UCSD-AML1 (cell line): Measurements from ENCODE around the gene CEP20.

ENCODE experiments used
- DNase-seq: peaks from one replicate; lab custom pipeline; 2025; ENCODE audit not compliant: unreplicated experiment; lab: John Stamatoyannopoulos, UW

CEP20 gene

DNA sequence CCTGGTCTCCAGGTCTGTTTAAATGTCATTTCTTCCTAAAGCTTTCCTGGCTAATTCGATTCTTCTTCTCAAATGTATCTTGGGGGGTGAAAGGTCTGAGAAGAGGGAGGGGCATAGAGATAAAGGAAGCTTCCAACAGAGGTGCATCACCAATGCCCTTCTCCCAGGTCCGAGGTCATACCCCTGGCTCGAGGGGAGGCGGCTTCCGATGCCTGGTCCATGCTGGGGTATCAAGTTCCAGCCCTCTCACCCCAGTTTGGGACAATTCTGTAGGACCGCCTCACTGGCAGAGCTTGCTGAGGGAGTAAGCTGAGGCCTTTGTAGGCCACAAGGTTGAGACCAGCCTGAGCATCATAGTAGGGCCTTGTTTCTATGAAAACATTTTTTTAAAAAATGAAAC lies 10.3 kb upstream of the CEP20 start:
- DNase-seq: no peak

DNA sequence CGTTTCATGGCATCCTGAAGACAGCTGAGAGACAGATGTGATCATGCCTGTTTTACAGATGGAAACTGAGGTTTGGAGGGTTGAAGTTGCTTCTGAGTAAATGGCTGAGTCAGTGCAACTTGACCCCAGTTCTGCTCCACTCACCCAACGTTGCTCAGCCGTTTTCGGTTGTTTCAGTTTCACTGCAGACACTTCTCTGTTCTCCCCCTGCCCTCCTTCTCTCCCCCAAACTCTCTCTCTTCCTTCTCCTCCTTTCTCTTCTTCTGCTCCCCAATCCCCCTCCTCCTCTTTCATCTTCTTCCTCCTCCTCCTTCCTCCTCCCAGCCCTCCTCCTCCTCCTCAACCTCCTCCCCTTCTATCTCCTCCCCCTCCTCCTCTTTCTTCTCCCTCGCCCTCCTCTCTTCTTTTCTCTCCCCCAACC lies 9.4 kb upstream of the CEP20 start:
- no peak for DNase-seq

DNA sequence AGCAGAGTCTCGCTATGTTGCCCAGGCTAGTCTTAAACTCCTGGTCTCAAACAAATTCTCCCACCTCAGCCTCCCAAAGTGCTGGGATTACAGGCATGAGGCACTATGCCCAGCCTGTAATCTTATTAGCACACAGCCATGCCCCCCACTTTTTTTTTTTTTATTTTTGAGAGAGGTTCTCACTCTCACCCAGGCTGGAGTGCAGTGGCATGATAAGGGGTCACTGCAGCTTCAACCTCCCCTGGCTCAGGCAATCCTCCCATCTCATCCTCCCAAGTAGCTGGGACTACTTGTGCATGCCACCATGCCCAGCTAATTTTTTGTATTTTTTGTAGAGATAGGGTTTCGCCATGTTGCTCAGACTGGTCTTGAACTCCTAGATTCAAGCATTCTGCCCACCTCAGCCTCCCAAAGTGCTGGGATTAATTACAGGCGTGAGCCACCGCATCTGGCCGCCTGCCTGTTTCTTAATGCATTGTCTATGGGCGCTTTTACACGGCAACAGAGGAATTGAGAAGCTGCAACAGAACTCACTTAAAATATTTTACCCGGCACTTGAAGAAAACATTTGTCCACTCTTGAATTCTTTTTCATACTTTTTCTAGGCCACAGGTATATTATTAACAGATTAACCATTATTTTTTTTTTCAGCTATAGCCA lies 8.8 kb upstream of the CEP20 start:
- DNase-seq: no peak

DNA sequence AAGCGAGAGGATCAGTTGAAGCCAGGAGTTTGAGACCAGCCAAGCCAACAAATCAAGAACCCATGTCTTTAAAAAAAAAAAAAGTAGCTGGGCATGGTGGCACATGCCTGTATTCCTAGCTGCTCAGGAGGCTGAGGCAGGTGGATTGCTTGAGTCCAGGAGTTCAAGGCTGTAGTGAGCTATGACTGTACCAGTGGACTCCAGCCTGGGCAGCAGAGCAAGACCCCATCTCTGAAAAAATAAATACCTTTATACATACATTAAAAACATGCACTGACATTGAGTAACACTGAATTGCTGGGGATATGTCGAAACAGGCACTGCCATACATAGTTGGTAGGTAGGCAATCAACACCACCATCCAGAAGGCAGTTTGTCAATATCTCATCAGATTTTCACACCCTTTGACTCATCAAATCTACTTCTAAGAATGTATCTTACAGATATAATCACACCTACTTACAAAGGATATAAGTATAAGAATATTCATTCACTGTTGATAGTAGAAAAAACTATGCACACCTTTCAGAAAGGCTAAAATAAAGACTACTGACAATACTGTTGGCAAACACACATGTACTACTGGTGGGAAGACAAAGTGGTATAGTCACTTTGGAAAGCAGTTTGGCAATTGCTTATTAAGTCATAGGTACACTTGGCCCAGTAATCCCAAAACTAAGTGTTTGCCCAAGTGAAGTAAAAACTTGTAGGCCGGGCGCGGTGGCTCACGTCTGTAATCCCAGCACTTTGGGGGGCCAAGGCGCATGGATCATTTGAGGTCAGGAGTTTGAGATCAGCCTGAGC lies 6.4 kb upstream of the CEP20 start:
- DNase-seq: no peak

DNA sequence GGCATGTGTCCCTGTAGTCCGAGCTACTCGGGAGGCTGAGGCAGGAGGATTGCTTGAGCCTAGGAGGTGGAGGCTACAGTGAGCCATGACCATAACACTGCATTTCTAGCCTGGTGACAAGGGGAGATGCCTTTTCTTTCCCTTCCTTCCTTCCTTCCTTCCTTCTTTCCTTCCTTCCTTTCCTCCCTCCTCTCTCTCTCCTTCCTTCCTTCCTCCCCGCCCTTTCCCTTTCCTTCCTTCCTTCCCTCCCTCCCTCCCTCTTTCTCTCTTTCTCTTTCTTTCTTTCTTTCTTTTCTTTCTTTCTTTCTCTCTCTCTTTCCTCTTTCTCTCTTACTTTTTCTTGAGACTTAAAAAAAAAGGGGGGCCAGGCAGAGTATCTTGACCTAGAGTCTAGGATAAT lies 3.1 kb upstream of the CEP20 start:
- no peak for DNase-seq

DNA sequence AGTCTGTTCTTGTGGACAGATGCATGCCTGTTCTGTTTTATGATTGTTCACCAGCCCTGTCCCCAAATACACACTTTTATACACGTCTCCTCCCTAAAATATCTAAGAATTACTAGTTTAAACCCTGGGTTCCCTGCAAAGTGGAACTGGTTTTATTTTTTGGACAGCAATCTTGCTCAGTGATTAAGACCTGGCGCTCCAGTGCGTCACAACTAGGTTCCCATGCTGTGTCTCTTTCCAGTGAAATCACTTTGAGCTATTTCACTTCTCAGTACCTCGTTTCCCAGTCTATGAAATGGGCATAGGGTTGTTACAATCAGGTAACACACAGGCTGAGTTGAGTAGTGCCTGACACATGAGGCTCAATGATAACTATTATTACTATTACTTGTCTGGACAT lies 1.1 kb downstream of the CEP20 start:
- no peak for DNase-seq

DNA sequence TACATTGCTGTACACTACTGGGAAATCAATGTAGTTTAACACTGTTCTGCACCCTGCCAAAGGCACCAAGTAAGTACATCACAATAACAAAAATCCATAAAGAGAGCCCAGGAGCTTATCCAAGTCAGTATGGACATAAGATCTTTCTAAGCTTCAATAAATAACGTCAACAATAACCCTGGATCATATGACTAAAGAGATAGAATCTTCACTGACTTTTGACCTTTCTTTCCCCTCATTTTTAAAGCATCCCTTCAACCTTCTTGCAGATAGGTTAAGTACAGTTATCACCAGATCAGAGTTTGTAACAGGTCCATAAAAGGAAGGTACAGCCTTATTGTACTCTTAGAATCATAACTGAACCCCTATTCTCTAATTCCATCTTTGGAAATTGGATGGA lies 2.3 kb downstream of the CEP20 start:
- DNase-seq: no peak

DNA sequence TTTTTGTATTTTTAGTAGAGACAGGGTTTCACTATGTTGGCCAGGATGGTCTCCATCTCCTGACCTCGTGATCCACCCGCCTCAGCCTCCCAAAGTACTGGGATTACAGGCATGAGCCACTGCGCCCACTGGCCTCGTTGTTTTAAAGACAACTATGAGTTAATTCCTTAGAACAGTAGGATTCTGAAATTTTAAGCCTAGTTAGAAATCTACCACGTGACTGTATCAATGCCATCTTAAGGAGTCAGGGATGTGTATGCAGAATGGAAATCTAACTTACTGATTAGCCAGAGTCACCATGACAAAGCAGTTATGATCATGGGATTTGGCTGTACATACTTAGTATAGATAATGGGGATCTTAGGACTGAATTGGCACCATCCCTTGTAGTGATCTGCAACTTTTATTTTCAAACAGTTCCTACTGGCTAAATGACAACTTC lies 2.8 kb downstream of the CEP20 start:
- no peak for DNase-seq

DNA sequence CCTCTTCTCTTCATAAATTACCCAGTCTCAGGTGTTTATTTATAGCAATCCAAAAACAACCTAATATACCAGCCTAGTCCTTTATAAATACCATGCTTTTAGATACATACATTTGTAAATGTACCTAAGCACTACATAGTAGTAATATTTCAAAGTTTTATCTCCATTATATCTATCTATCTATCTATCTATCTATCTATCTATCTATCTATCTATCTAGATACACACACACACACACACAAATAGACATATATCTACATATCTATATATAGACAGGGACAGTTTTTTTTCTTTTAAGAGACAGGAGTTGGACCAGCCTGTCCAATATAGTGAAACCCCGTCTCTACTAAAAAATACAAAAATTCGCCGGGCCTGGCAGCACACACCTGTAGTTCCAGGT lies 5.8 kb downstream of the CEP20 start:
- no peak for DNase-seq

DNA sequence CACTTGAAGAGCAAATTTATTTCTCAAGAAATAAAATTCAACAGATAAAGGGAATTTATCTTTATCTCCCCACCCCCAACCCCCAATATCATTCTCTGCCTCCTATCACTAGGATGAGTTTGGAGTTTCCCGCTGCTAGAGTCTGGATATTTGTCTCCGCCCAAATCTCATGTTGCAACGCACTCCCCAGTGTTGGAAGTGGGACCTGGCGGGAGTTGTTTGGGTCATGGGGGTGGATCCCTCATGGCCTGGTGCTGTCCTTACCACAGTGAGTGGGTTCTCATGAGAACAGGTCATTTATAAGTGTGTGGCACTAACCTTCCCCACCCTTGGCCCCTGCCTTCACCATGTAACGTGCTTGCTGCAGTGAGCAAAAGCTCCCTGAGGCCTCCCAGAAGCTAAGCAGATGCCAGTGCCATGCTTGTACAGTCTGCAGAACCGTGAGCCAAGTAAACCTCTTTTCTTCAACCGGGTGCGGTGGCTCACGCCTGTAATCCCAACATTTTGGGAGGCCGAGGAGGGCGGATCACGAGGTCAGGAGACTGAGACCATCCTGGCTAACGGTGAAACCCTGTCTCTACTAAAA lies 6.5 kb downstream of the CEP20 start:
- DNase-seq: no peak

DNA sequence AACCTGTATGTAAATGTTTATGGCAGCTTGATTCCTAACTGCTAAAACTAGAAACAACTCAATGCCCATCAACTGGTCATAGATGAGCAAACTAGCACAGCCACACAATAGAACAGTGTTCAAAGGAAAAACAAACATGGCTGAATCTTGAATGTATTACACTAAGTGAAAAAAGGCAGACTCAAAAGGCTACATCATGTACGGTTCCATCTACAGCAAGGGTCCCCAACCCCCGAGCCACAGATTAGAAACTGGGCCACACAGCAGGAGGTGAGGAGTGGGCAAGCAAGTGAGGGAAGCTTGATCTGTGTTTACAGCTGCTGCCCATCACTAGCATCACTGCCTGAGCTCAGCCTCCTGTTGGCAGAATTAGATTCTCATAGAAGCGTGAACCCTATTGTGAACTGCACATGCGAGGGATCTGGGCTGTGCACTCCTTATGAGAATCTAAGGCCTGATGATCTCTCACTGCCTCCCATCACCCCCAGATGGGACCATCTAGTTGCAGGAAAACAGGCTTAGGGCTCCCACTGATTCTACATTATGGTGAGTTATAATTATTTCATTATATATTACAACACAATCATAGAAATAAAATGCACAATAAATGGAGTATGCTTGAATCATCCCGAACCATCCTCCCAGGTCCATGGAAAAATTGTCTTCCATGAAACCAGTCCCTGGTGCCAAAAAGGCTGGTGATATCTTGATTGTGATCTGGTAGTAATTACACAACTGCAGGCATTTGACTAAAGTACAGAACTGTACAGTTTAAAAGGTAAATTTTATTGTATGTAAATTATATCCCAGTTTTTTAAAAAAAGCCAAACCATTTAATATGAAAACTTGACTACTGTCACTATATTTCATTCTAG lies 7.7 kb downstream of the CEP20 start:
- no peak for DNase-seq

DNA sequence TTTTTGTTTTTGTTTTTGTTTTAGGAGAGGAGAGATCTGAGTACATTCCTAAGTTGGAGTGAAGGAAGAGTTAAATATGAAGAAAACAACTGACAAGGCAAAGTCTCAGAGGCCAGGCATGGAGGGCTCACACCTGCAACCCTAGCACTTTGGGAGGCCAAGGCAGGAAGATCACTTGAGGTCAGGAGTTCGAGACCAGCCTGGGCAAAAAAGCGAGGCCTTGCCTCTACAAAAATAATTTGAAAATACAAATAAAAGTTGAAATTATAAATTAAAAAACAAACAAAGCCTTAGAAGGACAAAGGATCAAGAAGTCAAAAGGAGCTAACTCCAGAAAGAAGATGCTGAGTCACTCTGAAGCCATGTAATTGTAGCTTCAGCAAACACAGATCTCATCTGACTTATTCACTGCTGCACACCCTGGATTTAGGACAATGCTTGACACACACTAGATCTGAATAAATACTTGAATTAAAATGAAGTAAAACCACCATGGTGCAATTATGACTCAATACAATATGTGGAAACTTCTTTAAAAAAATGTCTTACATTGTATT lies 9.1 kb downstream of the CEP20 start:
- DNase-seq: no peak

DNA sequence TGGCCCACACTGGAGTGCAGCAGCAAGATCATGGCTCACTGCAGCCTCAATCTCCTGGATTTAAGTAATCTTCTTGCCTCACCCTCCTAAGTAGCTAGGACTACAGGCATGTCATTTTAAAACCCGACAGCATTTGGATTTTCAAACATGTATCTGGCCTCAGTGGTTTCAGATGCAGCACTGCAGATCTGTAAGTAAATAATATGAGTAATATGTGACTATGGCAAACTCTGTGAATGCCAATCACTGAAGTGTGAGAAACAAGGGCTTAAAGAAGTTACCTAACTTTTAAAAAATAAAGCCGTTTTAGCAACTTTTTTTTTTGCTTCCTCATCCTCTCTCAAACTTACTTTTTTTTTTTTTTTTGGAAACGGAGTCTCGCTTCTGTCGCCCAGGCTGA lies 11.9 kb downstream of the CEP20 start:
- DNase-seq: no peak

DNA sequence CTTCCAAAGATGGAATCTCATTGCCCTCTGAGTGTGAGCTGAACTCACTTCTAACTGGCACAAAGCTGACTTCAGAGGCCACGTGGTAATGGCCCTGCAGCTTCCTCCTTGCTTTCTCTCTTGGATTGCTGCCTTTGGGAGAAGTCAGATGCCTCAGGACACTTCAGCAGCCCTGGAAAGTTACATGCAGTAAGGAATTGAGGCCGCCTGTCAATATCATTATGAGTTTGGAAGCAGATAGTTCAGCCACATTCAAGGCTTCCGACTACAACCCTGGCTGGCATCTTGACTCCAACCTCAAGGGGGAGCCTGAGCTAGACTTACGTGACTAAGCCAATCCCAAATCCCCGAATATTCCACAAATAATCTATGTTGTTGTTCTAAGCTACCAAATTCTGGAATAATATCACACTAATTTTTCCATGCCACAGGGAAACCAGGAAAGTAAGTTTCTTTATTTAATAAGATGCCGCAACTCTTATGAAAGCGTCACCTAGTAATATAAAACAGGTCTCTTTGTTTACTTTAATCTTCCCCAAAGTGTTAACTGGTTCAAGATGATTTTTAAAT lies 13.6 kb downstream of the CEP20 start:
- DNase-seq: peak; percentile 43

DNA sequence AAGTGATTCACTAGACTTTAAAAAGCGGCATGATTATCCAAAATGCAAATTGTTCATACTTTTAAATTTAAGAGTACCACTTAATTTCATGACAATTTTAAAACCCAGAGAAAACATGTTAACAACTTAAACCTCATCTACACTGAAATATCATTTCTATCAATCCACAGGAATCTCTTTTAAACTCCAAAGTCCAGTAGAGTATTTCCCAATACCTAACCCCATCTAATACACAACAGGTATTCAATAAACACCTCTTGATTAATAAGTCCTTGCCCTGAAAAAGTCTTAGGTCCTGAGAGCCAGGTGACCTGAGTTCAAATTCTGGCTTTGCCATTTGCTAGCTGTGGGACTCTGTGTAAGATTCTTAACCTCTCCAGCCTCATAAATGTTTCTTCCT lies 14.7 kb downstream of the CEP20 start:
- no peak for DNase-seq

DNA sequence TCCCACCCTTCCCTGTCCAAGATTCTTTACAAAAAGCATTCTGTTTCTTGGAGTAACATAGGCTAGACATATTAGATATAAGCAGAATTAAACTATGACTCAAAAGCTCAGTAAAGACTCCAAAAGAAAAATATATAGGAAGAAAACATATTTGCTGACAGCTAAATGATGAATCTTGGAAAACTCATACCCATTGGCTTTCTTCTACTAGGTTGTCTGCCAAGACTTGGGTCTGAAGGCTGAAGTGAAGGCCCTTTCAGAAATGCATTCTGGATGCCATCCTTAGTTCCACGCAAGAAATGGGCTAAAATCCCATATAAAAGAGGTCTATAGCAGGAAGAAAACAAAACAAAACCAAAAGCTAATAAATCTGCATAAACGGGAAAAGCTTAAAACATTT lies 15.1 kb downstream of the CEP20 start:
- no peak for DNase-seq

DNA sequence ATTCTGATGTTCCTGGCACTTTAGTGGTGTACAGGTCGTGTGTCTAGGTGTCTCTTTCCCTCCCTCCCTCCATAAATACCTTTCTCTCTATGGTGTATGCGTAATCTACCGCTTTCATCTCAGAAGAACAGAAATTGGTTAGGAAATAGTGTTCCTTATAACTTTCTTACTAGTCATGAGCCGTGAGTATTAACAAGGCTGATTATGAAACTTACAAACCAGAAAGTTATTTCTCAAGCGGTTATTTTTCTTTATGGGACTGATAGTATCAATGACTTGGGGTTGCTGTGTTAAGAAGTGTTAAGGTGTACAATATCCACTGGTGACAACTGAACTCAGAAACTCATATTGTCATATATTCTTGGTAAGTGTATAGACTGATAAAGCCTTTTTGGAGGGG lies 18.4 kb downstream of the CEP20 start:
- no peak for DNase-seq

DNA sequence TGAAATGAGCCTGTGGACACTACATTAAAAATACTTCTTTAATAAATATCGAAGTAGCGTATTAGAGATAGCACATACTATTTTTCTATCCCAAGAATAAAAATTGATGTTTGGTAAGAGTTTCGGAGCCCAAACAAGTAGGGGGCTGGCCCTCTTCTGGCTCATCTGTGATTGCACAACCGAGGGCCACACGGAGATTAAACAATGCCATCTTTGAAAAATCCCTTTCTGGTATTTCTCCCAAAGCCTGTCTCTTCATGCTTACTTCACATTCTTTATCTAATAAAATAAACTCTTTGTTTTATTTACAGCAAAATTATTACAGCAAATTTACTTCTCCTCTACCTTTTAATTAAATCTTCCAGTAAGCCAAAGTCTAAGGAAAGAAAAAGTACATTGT lies 22.0 kb downstream of the CEP20 start:
- no peak for DNase-seq

DNA sequence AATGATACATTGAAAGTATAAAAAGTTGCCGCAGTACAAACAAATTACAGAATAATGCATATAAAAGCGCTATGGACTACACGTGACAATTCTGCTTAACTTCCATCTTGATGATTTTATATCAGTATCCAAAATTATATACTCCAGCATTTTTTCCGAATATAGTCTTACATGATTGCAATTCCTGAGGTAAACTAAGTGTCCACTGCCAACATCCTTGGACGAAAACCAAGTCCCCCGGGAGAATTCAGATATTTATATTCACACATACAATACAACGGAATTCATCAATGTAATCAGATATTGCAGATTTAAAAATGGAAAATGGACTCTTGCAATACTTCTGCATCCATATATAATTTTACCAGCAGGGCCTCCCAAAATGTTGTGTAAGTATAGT lies 22.7 kb downstream of the CEP20 start:
- no peak for DNase-seq

DNA sequence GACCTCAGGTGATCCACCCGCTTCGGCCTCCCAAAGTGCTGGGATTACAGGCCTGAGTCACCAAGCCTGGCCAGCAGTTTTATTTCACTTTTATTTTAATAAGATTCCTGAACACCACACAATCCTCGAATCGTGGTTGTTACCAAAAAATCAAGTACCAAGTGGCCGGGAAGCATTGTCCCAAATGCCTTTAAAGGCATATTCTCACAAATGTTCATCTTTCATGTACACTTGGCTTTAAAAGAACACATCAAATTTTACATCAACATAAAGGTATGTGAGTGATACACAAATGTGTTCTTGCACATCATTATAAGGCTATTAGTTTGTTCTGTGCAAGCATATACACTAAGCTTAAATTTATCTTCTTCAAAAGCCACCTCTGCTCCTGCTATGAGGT lies 23.5 kb downstream of the CEP20 start:
- DNase-seq: no peak

DNA sequence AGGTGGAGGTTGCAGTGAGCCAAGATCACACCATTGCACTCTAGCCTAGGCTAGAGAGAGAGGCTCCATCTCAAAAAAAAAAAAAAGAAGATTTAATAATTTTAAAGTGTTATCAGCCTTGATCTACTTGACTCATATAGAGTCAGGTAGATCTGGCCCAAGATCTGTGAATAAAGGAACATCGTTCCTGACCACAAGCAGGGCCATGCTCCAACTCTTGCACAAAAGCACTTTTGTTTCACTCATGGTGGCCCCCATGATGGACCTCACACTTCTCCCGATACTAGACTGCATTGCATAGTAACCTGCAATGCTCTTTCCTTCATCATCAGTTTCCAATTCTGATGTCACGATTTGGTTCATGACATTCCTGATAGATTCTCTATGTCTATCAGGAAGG lies 26.4 kb downstream of the CEP20 start:
- DNase-seq: no peak
